HepG2 (cell line): Measurements from ENCODE around the gene RPS17. TPM values are rescaled to one million over a fixed set of nuclear protein-coding genes. Genes with fewer than 3 reads are reported as not detected.

Experiments used
- ATAC-seq: fragments of 200-7000 bp; cut with Tn5 transposase; 3 replicates; pipeline ENCODE4 v1.9.1; 2020; ENCODE audit warnings: mild to moderate bottlenecking, moderate library complexity
- BruUV-seq: library from RNA; stranded (reverse); fragments of 400-500 nt; replicated peaks from 2 replicates; lab custom pipeline; 2021; lab: Mats Ljungman, UMichigan
- CTCF ChIA-PET: fragments of 300-600 bp; formaldehyde crosslinking; extraction: SDS; loops from one replicate; lab custom pipeline; 2021; ENCODE audit warnings: low total read pairs, inconsistent platforms, low intra/inter-chr PET ratio; lab: Yijun Ruan, JAX
- POLR2A ChIA-PET: fragments of 350-600 bp; sonication (Branson Sonifier 250); formaldehyde crosslinking; loops from one replicate; lab custom pipeline; 2020; ENCODE audit warnings: antibody characterized with exemption, inconsistent platforms; lab: Yijun Ruan, JAX
- DNase-seq: peaks from one replicate; pipeline ENCODE4 v3.0.0-alpha.2; 2015; ENCODE audit warnings: low spot score
- FAIRE-seq: peaks from 3 replicates; lab custom pipeline; 2011; peaks lifted over from hg19 to GRCh38; lab: Jason Lieb, UNC
- H2AFZ ChIP-seq: one replicate; pipeline ENCODE4 v1.6.1; 2011; ENCODE audit warnings: low read length, inconsistent platforms
- H3K27ac ChIP-seq: fragments of 300-600 bp; 3 replicates; pipeline ENCODE4 v1.8.0; 2011; ENCODE audit warnings: mixed run types, mild to moderate bottlenecking, mixed read lengths, low read length, inconsistent platforms; ENCODE audit not compliant: insufficient read depth; ENCODE audit errors: extremely low read length
- H3K27me3 ChIP-seq, 2 experiments: fragments of 200-600 bp in 1 of 2; 2 replicates in 1 of 2; 3 replicates in 1 of 2; pipeline versions ENCODE4 v1.6.0 to v1.8.0; 2011; ENCODE audit warnings: low read length in 2 of 2, mild to moderate bottlenecking in 2 of 2, moderate library complexity in 2 of 2, inconsistent platforms in 1 of 2; ENCODE audit not compliant: insufficient read depth in 2 of 2, control insufficient read depth in 1 of 2
- H3K36me3 ChIP-seq, 2 experiments: fragments of 200-600 bp in 1 of 2; replicated peaks in 1 of 2; 2 replicates in 1 of 2; 3 replicates in 1 of 2; pipeline versions ENCODE4 v1.5.1 to v1.8.0; 2011; ENCODE audit warnings: low read length in 2 of 2, inconsistent platforms in 1 of 2; ENCODE audit not compliant: insufficient read depth in 2 of 2, control insufficient read depth in 1 of 2
- H3K4me1 ChIP-seq: 2 replicates; pipeline ENCODE4 v1.5.1; 2012; ENCODE audit warnings: low read length, inconsistent platforms; ENCODE audit not compliant: insufficient read depth
- H3K4me2 ChIP-seq: 2 replicates; pipeline ENCODE4 v1.6.0; 2011; ENCODE audit warnings: low read depth, low read length, inconsistent platforms
- H3K4me3 ChIP-seq, 3 experiments: fragments of 200-600 bp in 1 of 3; sonication (generic), shearing (Covaris generic) in 1 of 3; replicated peaks in 1 of 3; 2 replicates each; pipeline ENCODE4 v1.5.1; 2011 to 2016; ENCODE audit warnings: low read length in 3 of 3, inconsistent platforms in 2 of 3, low read depth in 2 of 3, mild to moderate bottlenecking in 2 of 3, control low read depth in 1 of 3, mixed read lengths in 1 of 3; ENCODE audit not compliant: insufficient read depth in 1 of 3
- H3K79me2 ChIP-seq: one replicate; pipeline ENCODE4 v1.6.1; 2011; ENCODE audit warnings: low read length, inconsistent platforms; ENCODE audit not compliant: insufficient read depth
- H3K9ac ChIP-seq: 2 replicates; pipeline ENCODE4 v1.6.0; 2011; ENCODE audit warnings: mild to moderate bottlenecking, low read depth, low read length, inconsistent platforms; ENCODE audit not compliant: insufficient read depth
- H3K9me3 ChIP-seq: 2 replicates; pipeline ENCODE4 v1.5.1; 2012; ENCODE audit warnings: mild to moderate bottlenecking, low read length
- H4K20me1 ChIP-seq: 2 replicates; pipeline ENCODE4 v1.6.0; 2011; ENCODE audit warnings: inconsistent platforms, mild to moderate bottlenecking, low read length, moderate library complexity; ENCODE audit not compliant: insufficient read depth
- ATF7-NPFF ChIP-seq: sonication (generic); formaldehyde crosslinking; IDR thresholded peaks from 2 replicates; pipeline ENCODE4 v1.8.1; 2023; ENCODE audit warnings: mild to moderate bottlenecking, low read depth, missing genetic modification reagents, moderate library complexity
- HNRNPL ChIP-seq: fragments of 200-400 bp; formaldehyde crosslinking; IDR thresholded peaks from 2 replicates; pipeline ENCODE4 v1.6.1; 2017; ENCODE audit warnings: mild to moderate bottlenecking, low read depth, low read length
- IRF1 ChIP-seq: sonication (generic); formaldehyde crosslinking; IDR thresholded peaks from 2 replicates; pipeline ENCODE4 v1.4.0; 2020; ENCODE audit warnings: low read depth, mild to moderate bottlenecking, missing genetic modification reagents
- PAF1 ChIP-seq: IDR thresholded peaks from 2 replicates; pipeline ENCODE4 v1.6.1; 2016; ENCODE audit warnings: missing genetic modification reagents, missing compliant biosample characterization
- PHF8 ChIP-seq: sonication (generic); formaldehyde crosslinking; IDR thresholded peaks from 2 replicates; pipeline ENCODE4 v1.5.0; 2020; ENCODE audit warnings: missing genetic modification reagents
- POGK ChIP-seq: sonication (generic); formaldehyde crosslinking; conservative IDR thresholded peaks from 2 replicates; pipeline ENCODE4 v1.8.0; 2022; ENCODE audit warnings: mild to moderate bottlenecking, moderate library complexity, missing genetic modification reagents
- TIGD3 ChIP-seq: sonication (generic); formaldehyde crosslinking; IDR thresholded peaks from 2 replicates; pipeline ENCODE4 v1.5.1; 2020; ENCODE audit warnings: mild to moderate bottlenecking, missing genetic modification reagents, borderline replicate concordance
- ZBTB25 ChIP-seq: IDR thresholded peaks from 2 replicates; pipeline ENCODE4 v1.6.1; 2018; ENCODE audit warnings: missing genetic modification reagents
- ZBTB8A ChIP-seq: sonication (generic); formaldehyde crosslinking; IDR thresholded peaks from 2 replicates; pipeline ENCODE4 v1.4.0; 2020; ENCODE audit warnings: mild to moderate bottlenecking, low read depth, missing genetic modification reagents, borderline replicate concordance
- ZNF446 ChIP-seq: sonication (generic); formaldehyde crosslinking; IDR thresholded peaks from 2 replicates; pipeline ENCODE4 v1.5.0; 2020; ENCODE audit warnings: mild to moderate bottlenecking, missing genetic modification reagents
- WGBS: methylation state at CpG from one replicate; pipeline ENCODE4 v1.1.6; 2017; ENCODE audit warnings: low lambda C conversion rate; 5-methylcytosine and 5-hydroxymethylcytosine counted together
- in situ Hi-C: cut with HindIII; loops from 2 replicates; pipeline ENCODE4 v1.10.0; 2017; ENCODE audit warnings: low pct_unique_long_range_greater_than_20kb; ENCODE audit not compliant: extremely low pct_ligation_motif_present
- intact Hi-C: fragments of 100-400 bp; cut with micrococcal nuclease; formaldehyde crosslinking; loops from one replicate; pipeline ENCODE4 v1.10.0; 2022; ENCODE audit not compliant: unreplicated experiment
- polyA plus RNA-seq, 8 experiments: library from polyadenylated mRNA; depleted of rRNA in 3 of 8; stranded (reverse) in 7 of 8; unstranded in 1 of 8; fragments of >200 nt; fragmentation: Illumina TruSeq in 4 of 8; extraction: Trizol in 4 of 8; gene quantifications; 2 replicates each; pipeline versions ENCODE4 v1.2.1 to v1.2.3, GENCODE V29; 2011 to 2016; ENCODE audit warnings: low read depth in 4 of 8, missing spikeins in 1 of 8, mixed read lengths in 1 of 8; ENCODE audit not compliant: insufficient read depth in 1 of 8
- total RNA-seq, 5 experiments: library from RNA; depleted of rRNA; stranded (reverse); fragments of >200 nt; fragmentation: Illumina TruSeq; extraction: Trizol; gene quantifications; 2 replicates each; pipeline ENCODE4 v1.2.3, GENCODE V29; 2016; ENCODE audit warnings: low read depth in 1 of 5
- TF ChIP-seq, protein P1 (sequence below): sonication (generic); formaldehyde crosslinking; IDR thresholded peaks from 2 replicates; pipeline ENCODE4 v1.4.0; 2020; ENCODE audit warnings: missing genetic modification reagents
- TF ChIP-seq, protein P2 (sequence below): conservative IDR thresholded peaks from 2 replicates; pipeline ENCODE4 v1.6.1; 2018; ENCODE audit warnings: missing genetic modification reagents

RPS17 gene
- total and polyA plus RNA-seq, 2 of the 13 experiments (the other 11 are each of a cell fraction or from before 2014, with no cell fraction given), result 2,570 to 5,021 TPM

GRCh38 chr15:82539691-82540054 is 584 bp downstream of the RPS17 start:
- ChIA-PET POLR2A (interaction anchor here (0.6 to 2.6 kb wide), 6 partner anchors 9 to 471 kb away, joined by 3 to 25 read pairs (median 5); no protein-coding TSS in a partner anchor), CTCF (interaction anchor here (1.2 kb wide), 1 partner anchor 9 kb away, joined by 4 read pairs; no protein-coding TSS in a partner anchor)
- Histone ChIP-seq H2AFZ (no peak overlapping the region), H4K20me1 (peaks cover 44% of the 10 kb centered on the region), H3K27me3 (peaks cover 0 to 7% of the 10 kb centered on the region in 2 experiments; a peak in 1 of 5 replicates), H3K4me3 (peak overlapping the region; percentile 98 to 100 (median 98)), H3K36me3 (peaks cover 14 to 38% of the 10 kb centered on the region in 2 experiments), H3K4me2 (peak overlapping the region; percentile 85), H3K4me1 (peaks cover 41% of the 10 kb centered on the region), H3K27ac (peak overlapping the region; percentile 90), H3K9ac (peak overlapping the region; percentile 100), H3K9me3 (no peaks in the 10 kb centered on the region), H3K79me2 (peaks cover 26% of the 10 kb centered on the region)
- DNase-seq (no peak), FAIRE-seq (no peak), ATAC-seq (no peak; the same call in 2 of the 3 replicates)
- intact Hi-C loops (loop anchor here (1.0 to 2.0 kb wide), 2 partner anchors 211 to 461 kb away; no protein-coding TSS in a partner anchor), in situ Hi-C loops (loop anchor here (10.0 kb wide), 1 partner anchor 475 kb away; the partner anchor contains the start of gene C15orf40)
- no TSS peak for BruUV-seq
- WGBS, result 6% methylated on average over 11 of the region's 23 CpGs
- TF ChIP-seq ATF7-NPFF (CRISPR knock-in tag), result 0 out of 2 replicates have a peak, but pooled peaks have one; percentile 16
- TF ChIP-seq POGK (CRISPR knock-in tag), result no peak
- TF ChIP-seq ZNF446 (CRISPR knock-in tag), result 0 out of 2 replicates have a peak, but pooled peaks have one; percentile 11
- TF ChIP-seq HNRNPL, result peak; percentile 16; the same call in 1 of the 2 replicates
- no peak for TF ChIP-seq PHF8
- 0 out of 2 replicates have a peak, but pooled peaks have one; percentile 4 for TF ChIP-seq IRF1 (CRISPR knock-in tag)
- TF ChIP-seq PAF1 (CRISPR knock-in tag), result 0 out of 2 replicates have a peak, but pooled peaks have one; percentile 13
- TF ChIP-seq, protein P1, sequence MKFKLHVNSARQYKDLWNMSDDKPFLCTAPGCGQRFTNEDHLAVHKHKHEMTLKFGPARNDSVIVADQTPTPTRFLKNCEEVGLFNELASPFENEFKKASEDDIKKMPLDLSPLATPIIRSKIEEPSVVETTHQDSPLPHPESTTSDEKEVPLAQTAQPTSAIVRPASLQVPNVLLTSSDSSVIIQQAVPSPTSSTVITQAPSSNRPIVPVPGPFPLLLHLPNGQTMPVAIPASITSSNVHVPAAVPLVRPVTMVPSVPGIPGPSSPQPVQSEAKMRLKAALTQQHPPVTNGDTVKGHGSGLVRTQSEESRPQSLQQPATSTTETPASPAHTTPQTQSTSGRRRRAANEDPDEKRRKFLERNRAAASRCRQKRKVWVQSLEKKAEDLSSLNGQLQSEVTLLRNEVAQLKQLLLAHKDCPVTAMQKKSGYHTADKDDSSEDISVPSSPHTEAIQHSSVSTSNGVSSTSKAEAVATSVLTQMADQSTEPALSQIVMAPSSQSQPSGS (CRISPR knock-in tag), result no peak
- TF ChIP-seq, protein P2, sequence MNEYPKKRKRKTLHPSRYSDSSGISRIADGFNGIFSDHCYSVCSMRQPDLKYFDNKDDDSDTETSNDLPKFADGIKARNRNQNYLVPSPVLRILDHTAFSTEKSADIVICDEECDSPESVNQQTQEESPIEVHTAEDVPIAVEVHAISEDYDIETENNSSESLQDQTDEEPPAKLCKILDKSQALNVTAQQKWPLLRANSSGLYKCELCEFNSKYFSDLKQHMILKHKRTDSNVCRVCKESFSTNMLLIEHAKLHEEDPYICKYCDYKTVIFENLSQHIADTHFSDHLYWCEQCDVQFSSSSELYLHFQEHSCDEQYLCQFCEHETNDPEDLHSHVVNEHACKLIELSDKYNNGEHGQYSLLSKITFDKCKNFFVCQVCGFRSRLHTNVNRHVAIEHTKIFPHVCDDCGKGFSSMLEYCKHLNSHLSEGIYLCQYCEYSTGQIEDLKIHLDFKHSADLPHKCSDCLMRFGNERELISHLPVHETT (CRISPR knock-in tag), result no peak
- 0 out of 2 replicates have a peak, but pooled peaks have one; percentile 0 for TF ChIP-seq TIGD3 (CRISPR knock-in tag)
- TF ChIP-seq ZBTB8A, result no peak
- TF ChIP-seq ZBTB25 (CRISPR knock-in tag), result no peak
